ENCODE results near the gene CDK11A.
A peak's percentile ranks its signal among the peaks of the same experiment; 100 is the strongest.
"Not testable (repeated sequence)": the region's sequence is repeated elsewhere in the genome, so short reads cannot be mapped to it uniquely, and the experiment has no call there.

Gene CDK11A

GRCh38 chr1:1721201-1721600, 3.0 kb downstream of the CDK11A start:
- DNase-seq, result no peak

- DNase-seq, result not testable (repeated sequence)
Observed at GRCh38 chr1:1715109-1715883, 8.9 kb downstream of the CDK11A start.

- DNase-seq, result not testable (repeated sequence)
Observed at GRCh38 chr1:1707897-1708296, 16.3 kb downstream of the CDK11A start.

GRCh38 chr1:1707241-1707640, 16.9 kb downstream of the CDK11A start:
- DNase-seq, result not testable (repeated sequence)

- DNase-seq, result not testable (repeated sequence)
Observed at GRCh38 chr1:1705623-1706022, 18.5 kb downstream of the CDK11A start.

- DNase-seq, result not testable (repeated sequence)
Observed at GRCh38 chr1:1704284-1704957, 19.7 kb downstream of the CDK11A start.

GRCh38 chr1:1703796-1704195, 20.4 kb downstream of the CDK11A start:
- DNase-seq, result no peak

- DNase-seq, result not testable (repeated sequence)
Observed at GRCh38 chr1:1702506-1702905, 21.7 kb downstream of the CDK11A start.

GRCh38 chr1:1700557-1700956, 23.6 kb downstream of the CDK11A start:
- DNase-seq, result not testable (repeated sequence)

GRCh38 chr1:1700067-1700466, 24.1 kb downstream of the CDK11A start:
- not testable (repeated sequence) for DNase-seq

- not testable (repeated sequence) for DNase-seq
Observed at GRCh38 chr1:1699061-1699460, 25.1 kb downstream of the CDK11A start.

GRCh38 chr1:1697358-1698183, 26.6 kb downstream of the CDK11A start:
- not testable (repeated sequence) for DNase-seq

- DNase-seq, result not testable (repeated sequence)
Observed at GRCh38 chr1:1696431-1697357, 27.5 kb downstream of the CDK11A start.

- DNase-seq, result peak; percentile 87 to 94 (median 90)
Observed at GRCh38 chr1:1692714-1693647, 31.2 kb downstream of the CDK11A start, which contains the start of gene SLC35E2B. Gene SLC35E2B, minus strand, starts transcription at chr1:1692795. Its CDS starts 16,096 bp downstream, at chr1:1676699.

GRCh38 chr1:1692324-1692713, 31.8 kb downstream of the CDK11A start:
- peak in 4 of 5 donors; percentile 57 to 82 (median 68) for DNase-seq

GRCh38 chr1:1691443-1691842, 32.7 kb downstream of the CDK11A start:
- DNase-seq, result not testable (repeated sequence)

- DNase-seq, result not testable (repeated sequence)
Observed at GRCh38 chr1:1689526-1689925, 34.6 kb downstream of the CDK11A start.

GRCh38 chr1:1687846-1688245, 36.3 kb downstream of the CDK11A start:
- no peak for DNase-seq

GRCh38 chr1:1684031-1684681, 40.0 kb downstream of the CDK11A start:
- DNase-seq, result no peak

Data from T-helper 1 cell (primary cell).